NCI-H187 (cell line): Measurements from ENCODE around the gene ITFG2.
"Not testable (repeated sequence)": the region's sequence is repeated elsewhere in the genome, so short reads cannot be mapped to it uniquely, and the experiment has no call there.

Source experiments
- DNase-seq, 2 experiments: peaks; one replicate each; lab custom pipeline; 2025; lab: John Stamatoyannopoulos, UW

Gene ITFG2

DNA sequence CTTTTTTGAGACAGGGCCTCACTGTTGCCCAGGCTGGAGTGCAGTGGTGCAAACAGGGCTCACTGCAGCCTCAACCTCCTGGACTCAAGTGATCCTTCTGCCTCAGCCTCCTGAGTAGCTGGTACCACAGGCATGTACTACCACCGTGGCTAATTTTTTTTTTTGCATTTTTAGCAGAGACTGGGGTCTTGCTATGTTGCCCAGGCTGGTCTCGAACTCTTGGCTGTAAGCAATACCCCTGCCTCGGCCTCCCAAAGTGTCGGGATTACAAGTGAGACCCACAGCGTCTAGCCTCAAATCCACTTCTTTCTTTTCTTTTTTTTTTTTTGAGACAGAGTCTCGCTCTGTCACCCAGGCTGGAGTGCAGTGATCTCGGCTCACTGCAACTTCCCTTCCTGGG, 50.9 kb downstream of the ITFG2 start:
- not testable (repeated sequence) for DNase-seq

DNA sequence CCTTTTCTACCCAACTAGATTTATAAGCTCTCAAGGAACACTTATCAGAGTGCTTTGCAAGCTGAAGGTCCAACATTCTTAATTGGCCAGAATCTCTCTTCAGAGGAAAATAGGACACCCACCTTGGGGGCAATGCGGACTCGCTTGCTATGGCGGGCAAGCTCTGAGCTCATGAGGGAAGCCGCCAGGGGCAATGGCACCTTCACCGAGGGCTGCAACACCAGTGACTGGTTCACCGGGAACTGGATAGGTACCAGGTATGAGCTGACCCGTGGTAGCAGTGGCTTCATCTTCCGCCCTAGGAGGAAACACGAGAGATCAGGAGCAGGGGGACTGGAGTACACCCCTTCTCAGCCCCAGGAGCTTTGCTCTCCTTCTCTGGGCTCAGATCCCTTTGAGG, 51.7 kb downstream of the ITFG2 start:
- DNase-seq, result no peak

DNA sequence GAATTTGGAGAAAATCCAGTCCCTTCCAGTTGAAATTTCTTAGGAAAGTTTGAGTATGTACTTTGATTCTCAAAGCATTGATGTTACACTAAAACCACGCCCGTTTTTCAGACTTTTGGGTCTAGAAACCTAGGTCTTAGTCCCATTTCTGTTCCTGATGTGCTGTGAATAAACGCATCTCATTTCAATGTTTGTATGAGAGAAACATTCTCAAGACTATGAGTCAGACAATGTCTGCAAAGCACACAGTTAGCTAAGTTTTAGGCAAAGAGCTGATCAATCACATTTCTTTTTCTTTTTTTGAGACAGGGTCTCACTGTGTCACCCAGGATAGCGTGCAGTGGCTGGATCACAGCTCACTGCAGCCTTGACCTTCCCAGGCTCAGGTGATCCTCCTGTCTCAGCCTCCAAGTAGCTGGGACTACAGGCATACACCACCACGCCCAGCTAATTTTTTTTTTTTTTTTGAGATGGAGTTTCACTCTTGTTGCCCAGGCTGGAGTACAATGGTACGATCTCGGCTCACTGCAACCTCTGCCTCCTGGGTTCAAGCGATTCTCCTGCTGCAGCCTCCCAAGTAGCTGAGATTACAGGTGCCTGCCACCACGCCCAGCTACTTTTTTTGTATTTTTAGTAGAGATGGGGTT, 56.6 kb downstream of the ITFG2 start:
- DNase-seq, result not testable (repeated sequence)
